ENCODE results near the gene AK9. TPM values are rescaled to one million over a fixed set of nuclear protein-coding genes. Genes with fewer than 3 reads are reported as not detected.

The AK9 gene
- polyA plus RNA-seq, 3 donors from 2014 or later, result 6.3 to 9.2 (median 9.1) TPM

DNA sequence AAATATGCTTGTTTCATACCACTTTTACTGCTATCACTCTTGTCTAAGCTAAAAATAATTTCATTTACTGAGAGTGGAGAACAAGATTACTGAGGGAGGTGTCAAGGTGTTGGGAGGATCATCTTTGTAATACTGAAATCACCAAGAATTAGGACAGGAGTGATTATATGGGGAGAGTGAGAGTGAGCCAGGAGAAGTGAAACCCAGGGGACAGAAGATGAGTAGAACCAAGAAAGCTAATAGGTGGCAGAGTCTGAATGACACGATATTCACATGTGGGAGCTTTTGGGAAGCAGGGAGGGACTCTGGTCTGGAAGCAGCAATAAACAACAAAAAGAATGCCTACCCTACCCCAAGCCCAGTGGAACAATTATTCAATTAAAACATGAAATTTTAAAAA lies 58.6 kb downstream of the AK9 start:
- Mint-ChIP-seq H3K4me1 (no peaks in the 10 kb centered on the region), H3K27ac (no peak overlapping the region), H3K4me3 (no peak overlapping the region), H3K9me3 (no peaks in the 10 kb centered on the region), H3K36me3 (peaks cover 14 to 33% (median 26%) of the 10 kb centered on the region in 3 donors), H3K27me3 (ENCODE audit: low read depth in 3 of 3) (no peaks in the 10 kb centered on the region)
- DNase-seq, result no peak

DNA sequence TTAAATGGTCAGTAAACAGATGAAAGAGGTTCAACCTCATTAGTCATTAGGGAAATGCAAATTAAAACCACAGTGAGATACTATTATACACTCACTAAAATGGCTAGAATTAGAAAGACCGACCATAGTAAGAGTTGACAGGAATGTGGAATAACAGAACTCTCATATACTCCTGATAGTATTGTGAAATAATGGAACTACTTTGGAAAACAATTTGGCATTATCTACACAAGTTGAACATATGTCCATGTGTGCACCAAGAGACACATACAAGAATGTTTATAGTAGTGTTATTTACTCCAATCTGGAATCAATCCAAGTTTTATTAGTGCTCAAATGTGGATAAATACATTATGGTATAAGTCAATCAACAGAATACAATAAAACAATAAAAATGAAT lies 59.6 kb downstream of the AK9 start:
- H3K4me3 Mint-ChIP-seq, result no peak overlapping the region
- no peaks in the 10 kb centered on the region for H3K4me1 Mint-ChIP-seq
- DNase-seq, result no peak
- no peaks in the 10 kb centered on the region for H3K27me3 Mint-ChIP-seq (ENCODE audit: low read depth in 3 of 3)
- H3K36me3 Mint-ChIP-seq, result peaks cover 14 to 33% (median 26%) of the 10 kb centered on the region in 3 donors
- H3K27ac Mint-ChIP-seq, result no peak overlapping the region
- peaks cover 0 to under 1% (median 0%) of the 10 kb centered on the region in 6 donors for H3K9me3 Mint-ChIP-seq

DNA sequence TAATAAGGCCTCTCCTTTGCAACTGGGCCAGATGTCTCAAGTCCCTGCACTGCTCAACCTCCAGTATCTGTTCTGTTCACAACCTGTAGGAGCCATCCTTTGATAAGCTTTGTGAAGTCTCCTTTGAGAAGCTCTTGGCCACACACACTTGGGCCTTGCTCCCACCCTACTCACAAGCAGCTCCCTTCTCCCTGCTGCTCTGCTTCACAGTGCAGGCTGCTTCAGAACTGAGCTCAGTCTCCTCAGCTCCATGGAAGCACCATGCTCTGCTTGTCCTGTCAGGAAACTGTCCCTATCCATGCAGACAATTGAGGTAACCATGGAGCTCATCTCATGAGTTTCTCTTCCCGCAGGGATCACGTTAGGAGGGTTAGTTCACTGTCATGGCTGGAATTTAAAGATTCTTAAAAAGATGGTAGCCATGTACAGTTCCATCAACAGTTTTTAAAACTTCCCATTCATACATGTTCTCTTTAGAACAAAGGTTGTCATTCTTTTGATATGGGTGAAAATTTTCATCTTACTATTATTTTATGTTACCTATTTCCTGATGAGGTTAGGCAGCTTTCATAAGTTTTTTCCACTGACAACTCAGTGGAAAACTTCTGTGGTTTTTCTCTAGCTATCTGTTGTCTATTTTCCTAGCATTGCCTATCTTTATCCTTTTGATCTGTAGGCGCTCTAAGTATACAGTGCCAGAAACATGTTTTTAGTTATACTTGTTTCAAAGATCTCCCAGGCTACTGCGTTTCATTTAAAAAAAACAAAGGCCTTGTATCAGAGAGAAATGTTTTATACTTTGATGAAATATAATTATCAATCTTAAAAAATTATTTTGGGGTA lies 62.6 kb downstream of the AK9 start:
- Mint-ChIP-seq H3K4me1 (no peaks in the 10 kb centered on the region), H3K27me3 (ENCODE audit: low read depth in 3 of 3) (no peaks in the 10 kb centered on the region), H3K9me3 (peaks cover 0 to 7% (median under 1%) of the 10 kb centered on the region in 6 donors), H3K4me3 (no peak overlapping the region), H3K27ac (no peak overlapping the region), H3K36me3 (peaks cover 19 to 41% (median 26%) of the 10 kb centered on the region in 3 donors)
- DNase-seq, result no peak

DNA sequence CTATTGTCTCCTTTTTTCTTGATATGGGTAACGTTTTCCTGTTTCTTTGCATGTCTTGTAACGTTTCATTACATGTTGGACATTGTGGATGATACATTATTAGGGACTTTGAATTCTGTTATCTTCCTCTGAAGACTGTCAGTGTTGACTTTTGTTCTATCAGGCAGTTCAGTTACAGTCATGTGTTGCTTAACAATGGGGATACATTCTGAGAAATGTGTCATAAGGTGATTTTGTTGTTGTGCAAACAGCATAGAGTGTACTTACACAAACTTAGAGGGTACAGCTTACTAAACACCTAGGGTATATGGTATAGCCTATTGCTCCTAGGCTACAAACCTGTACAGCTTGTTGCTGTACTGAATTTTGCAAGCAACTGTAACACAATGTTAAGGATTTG lies 64.7 kb downstream of the AK9 start:
- Mint-ChIP-seq H3K27ac (no peak overlapping the region), H3K27me3 (ENCODE audit: low read depth in 3 of 3) (no peaks in the 10 kb centered on the region), H3K36me3 (peaks cover 5 to 24% (median 9%) of the 10 kb centered on the region in 3 donors), H3K4me1 (no peaks in the 10 kb centered on the region), H3K4me3 (no peak overlapping the region), H3K9me3 (peaks cover 0 to 7% (median under 1%) of the 10 kb centered on the region in 6 donors)
- DNase-seq, result no peak

DNA sequence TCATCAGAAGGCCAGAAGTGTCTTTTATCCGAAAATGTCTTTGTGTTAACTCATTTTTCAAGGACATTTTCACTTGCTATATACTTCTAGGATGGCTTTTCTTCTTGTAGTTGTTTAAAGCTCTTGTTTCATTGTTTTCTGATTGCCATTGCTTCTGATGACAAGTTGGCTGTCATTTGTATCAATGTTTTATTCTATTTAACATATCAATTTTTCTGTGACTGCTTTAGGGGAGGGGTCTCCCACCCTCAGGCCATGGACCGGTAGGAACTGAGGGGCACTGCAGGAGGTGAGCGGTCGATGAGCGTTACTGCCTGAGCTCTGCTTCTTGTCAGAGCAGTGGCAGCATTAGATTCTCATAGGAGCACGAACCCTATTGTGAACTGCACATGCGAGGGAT lies 65.8 kb downstream of the AK9 start:
- no peak for DNase-seq
- Mint-ChIP-seq H3K27ac (no peak overlapping the region), H3K9me3 (peaks cover 0 to 7% (median under 1%) of the 10 kb centered on the region in 6 donors), H3K36me3 (peaks cover 5 to 13% (median 5%) of the 10 kb centered on the region in 3 donors), H3K4me1 (no peaks in the 10 kb centered on the region), H3K4me3 (no peak overlapping the region), H3K27me3 (ENCODE audit: low read depth in 3 of 3) (no peaks in the 10 kb centered on the region)

DNA sequence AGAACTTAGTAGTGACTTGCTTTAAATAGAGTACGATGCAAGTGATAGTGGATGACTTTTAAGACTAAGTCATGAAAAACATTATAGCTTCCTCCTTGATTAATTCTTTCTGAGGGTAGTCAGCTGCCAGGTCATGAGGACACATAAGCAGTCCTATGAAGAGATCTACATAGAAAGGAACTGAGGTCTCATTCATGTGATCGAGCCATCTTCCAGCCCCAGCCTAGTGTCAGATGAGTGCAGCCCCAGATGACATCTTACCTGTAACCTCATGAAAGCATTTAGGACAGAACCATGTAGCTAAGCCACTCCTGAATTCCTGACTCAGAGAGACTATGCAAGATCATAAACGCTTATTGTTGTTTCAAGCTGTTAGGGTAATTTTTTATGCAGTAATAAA lies 67.7 kb downstream of the AK9 start:
- H3K4me1 Mint-ChIP-seq, result no peaks in the 10 kb centered on the region
- peaks cover 0 to 7% (median under 1%) of the 10 kb centered on the region in 6 donors for H3K9me3 Mint-ChIP-seq
- peaks cover 2 to 10% (median 5%) of the 10 kb centered on the region in 3 donors for H3K36me3 Mint-ChIP-seq
- H3K4me3 Mint-ChIP-seq, result no peak overlapping the region
- no peaks in the 10 kb centered on the region for H3K27me3 Mint-ChIP-seq (ENCODE audit: low read depth in 3 of 3)
- no peak for DNase-seq
- no peak overlapping the region for H3K27ac Mint-ChIP-seq

DNA sequence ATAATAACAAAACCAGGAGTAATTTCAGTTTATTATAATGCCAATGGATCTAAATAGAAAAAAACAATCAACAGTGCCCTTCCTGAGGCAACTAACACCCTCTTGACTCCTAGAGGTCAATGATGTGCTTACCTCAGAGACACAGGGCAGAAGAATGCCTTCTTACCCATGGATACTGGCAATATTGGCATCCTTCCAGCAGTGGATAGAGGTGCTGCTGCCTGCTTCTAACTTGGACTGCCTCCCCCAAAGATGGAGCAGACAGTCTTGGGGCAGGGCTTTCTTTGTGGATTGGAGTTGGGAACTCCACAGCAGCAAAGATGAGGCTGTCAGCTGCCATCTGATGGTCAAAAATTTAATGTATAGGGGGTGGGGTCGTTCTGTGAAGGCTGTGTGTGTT lies 78.7 kb downstream of the AK9 start:
- H3K9me3 Mint-ChIP-seq, result peaks cover 0 to 1% (median 0%) of the 10 kb centered on the region in 6 donors
- no peak for DNase-seq
- H3K27me3 Mint-ChIP-seq (ENCODE audit: low read depth in 3 of 3), result peaks cover 0 to 2% (median 2%) of the 10 kb centered on the region in 3 donors
- H3K27ac Mint-ChIP-seq, result no peak overlapping the region
- peaks cover 4 to 7% of the 10 kb centered on the region in 2 donors for H3K4me1 Mint-ChIP-seq
- peaks cover 23 to 30% (median 29%) of the 10 kb centered on the region in 3 donors for H3K36me3 Mint-ChIP-seq
- no peak overlapping the region for H3K4me3 Mint-ChIP-seq

DNA sequence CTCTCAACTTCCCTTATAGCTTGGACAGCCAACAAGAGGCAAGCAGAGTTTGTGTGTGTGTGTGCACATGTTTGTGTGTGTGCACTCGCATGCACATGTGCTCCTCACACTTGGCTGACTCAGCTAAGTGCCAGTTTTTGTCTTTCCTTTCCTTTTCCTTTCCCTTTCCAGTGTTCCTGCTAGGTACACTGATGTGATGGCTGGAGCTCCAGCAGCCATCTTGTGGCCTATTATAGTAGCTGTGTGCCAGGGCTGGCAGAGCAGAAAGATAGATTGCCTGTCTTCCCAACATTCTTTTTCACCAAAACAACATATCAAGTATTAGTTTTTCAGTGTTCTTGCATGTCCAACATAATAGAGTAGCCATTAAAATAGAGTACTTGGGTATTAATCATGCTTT lies 79.5 kb downstream of the AK9 start:
- Mint-ChIP-seq H3K36me3 (peaks cover 23 to 30% (median 29%) of the 10 kb centered on the region in 3 donors), H3K27me3 (ENCODE audit: low read depth in 3 of 3) (peaks cover 0 to 2% (median 2%) of the 10 kb centered on the region in 3 donors), H3K9me3 (peaks cover 0 to 1% (median 0%) of the 10 kb centered on the region in 6 donors), H3K27ac (peak overlapping the region in 2 of 6 donors; percentile 38 to 42), H3K4me1 (peaks cover 4 to 7% of the 10 kb centered on the region in 2 donors), H3K4me3 (no peak overlapping the region)
- DNase-seq, result no peak

DNA sequence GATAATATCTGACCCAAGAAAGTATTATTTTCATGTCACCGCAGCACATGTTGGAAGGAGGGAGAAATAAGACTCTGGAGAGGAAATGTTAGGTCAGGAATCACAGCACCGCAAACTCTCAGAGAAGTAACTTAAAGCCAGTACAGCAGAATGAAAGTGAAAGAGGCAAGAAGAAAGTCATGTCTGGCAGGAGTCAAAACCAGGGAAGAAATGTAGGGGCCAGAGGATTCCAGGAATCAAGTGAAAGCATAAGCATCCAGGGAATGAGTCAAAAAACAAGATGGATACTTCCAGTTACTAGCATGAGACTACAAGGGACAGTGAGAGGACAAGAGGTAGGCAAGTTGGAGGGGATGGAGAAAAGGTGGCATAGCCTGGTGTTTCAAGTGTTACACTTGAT lies 80.4 kb downstream of the AK9 start:
- Mint-ChIP-seq H3K36me3 (peaks cover 32 to 38% (median 37%) of the 10 kb centered on the region in 3 donors), H3K27ac (no peak overlapping the region), H3K9me3 (peaks cover 0 to 1% (median 0%) of the 10 kb centered on the region in 6 donors), H3K4me3 (no peak overlapping the region), H3K27me3 (ENCODE audit: low read depth in 3 of 3) (peaks cover 0 to 2% (median 2%) of the 10 kb centered on the region in 3 donors), H3K4me1 (peaks cover 4 to 7% of the 10 kb centered on the region in 2 donors)
- DNase-seq, result no peak

DNA sequence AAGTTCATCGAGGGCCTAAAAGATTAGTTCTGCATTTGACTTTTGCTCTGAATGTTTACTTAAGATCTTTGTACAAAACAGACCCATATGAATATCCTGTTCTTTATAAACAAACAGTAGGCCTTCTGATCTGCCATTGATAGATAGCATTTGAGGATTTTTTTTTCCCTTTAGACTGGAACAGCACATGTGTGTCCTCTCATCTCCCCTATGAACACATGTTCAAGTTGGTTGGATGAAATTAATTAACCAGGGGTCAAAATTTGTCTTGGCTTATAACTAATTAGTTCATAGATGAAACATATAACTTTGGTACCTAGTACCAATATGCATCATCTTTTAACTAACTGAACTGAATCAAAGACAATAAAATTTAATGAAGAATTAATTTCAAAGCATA lies 81.3 kb downstream of the AK9 start:
- Mint-ChIP-seq H3K27ac (no peak overlapping the region), H3K9me3 (peaks cover 0 to 1% (median 0%) of the 10 kb centered on the region in 6 donors), H3K36me3 (peaks cover 37 to 46% (median 43%) of the 10 kb centered on the region in 3 donors), H3K27me3 (ENCODE audit: low read depth in 3 of 3) (peaks cover 0 to 2% (median 2%) of the 10 kb centered on the region in 3 donors), H3K4me3 (no peak overlapping the region), H3K4me1 (peaks cover 4 to 7% of the 10 kb centered on the region in 2 donors)
- DNase-seq, result no peak

DNA sequence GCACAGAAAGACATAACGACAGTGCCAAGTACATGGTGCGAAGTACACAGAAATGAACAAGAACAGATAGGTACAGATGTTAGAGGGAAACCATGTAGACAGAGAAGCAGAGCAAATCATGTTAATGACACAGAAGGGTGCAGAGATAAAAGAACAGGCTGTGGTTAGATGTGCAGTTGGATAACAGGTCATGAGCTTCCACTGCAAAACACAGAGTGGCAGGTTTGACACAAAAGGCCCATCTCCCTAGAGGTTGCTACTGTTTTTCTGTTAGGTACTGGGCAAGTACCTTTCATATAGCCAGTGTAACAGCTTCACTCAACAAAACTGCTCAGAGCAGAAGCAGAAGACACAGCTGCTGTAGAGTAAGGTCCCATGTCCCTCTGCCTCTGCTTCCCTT lies 84.6 kb downstream of the AK9 start:
- DNase-seq, result no peak
- Mint-ChIP-seq H3K4me1 (peaks cover 4 to 7% of the 10 kb centered on the region in 2 donors), H3K27me3 (ENCODE audit: low read depth in 3 of 3) (peaks cover 0 to 4% (median 4%) of the 10 kb centered on the region in 3 donors), H3K36me3 (peaks cover 28 to 48% (median 39%) of the 10 kb centered on the region in 3 donors), H3K4me3 (no peak overlapping the region), H3K9me3 (peaks cover 0 to 16% (median 12%) of the 10 kb centered on the region in 6 donors), H3K27ac (no peak overlapping the region)

DNA sequence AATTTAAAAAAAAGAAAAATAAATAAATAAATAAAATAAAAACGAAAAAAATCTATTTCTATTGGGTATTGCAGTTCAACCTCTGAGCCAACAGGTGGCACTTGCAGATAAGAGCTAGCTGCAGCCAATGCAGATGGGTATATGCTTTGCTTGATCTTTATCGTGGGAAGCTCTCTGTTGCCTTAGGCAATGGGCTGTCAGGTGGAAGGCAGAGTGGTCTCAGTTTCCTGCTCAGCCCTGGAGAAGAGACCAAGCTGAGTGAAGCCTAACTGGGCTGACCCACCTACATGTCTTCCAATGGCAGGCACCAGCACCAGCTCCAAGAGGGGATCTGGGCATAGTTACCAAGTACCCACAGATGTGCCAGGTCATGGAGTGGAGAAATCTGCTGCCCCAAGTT lies 95.0 kb downstream of the AK9 start:
- Mint-ChIP-seq H3K4me1 (no peaks in the 10 kb centered on the region), H3K36me3 (peaks cover 6 to 24% (median 18%) of the 10 kb centered on the region in 3 donors), H3K9me3 (peaks cover 21 to 53% (median 26%) of the 10 kb centered on the region in 6 donors), H3K27ac (no peak overlapping the region), H3K4me3 (no peak overlapping the region), H3K27me3 (ENCODE audit: low read depth in 3 of 3) (peaks cover 0 to 4% (median 1%) of the 10 kb centered on the region in 3 donors)
- no peak for DNase-seq

DNA sequence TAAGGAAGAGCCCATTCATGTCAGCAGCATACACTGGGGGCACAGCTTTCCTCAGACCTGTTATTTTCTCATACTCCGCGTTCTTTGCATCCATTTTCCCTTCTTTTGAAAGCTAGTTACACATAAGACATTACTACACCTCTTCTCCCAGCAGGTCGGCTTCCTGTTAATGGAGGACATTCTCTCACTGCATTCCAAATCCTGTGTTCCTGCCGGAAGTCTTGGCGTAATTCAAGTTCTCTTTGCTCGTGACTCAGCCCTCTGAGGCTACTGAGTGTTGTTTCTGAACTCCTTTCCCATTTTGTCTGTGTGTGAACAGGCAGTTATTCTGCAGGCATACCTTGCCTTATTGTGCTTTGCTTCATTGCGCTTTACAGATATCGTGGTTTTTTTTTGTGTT lies 110.5 kb downstream of the AK9 start:
- Mint-ChIP-seq H3K27me3 (ENCODE audit: low read depth in 3 of 3) (no peaks in the 10 kb centered on the region), H3K4me1 (no peaks in the 10 kb centered on the region), H3K36me3 (peaks cover 28 to 50% (median 39%) of the 10 kb centered on the region in 3 donors), H3K9me3 (no peaks in the 10 kb centered on the region), H3K27ac (no peak overlapping the region), H3K4me3 (no peak overlapping the region)
- DNase-seq, result no peak

DNA sequence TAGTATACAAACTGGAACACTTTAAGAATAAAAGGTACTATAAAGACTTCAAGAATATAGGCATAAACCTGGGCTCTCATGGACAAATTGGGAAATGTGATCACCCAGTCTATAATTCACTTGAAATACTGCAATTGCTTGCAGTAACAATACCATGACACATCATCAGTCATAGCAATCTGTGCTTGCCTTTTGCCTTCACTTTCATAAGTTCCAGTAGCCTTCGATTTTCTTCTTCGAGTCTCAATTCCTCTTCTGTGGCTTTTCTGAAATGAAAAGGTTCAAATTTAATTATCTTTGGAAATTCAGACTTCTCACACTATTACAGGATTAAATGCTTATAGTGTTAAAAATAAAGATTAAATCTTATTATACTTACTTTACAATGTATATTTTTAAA lies 111.6 kb downstream of the AK9 start:
- Mint-ChIP-seq H3K27me3 (ENCODE audit: low read depth in 3 of 3) (no peaks in the 10 kb centered on the region), H3K36me3 (peaks cover 28 to 54% (median 38%) of the 10 kb centered on the region in 3 donors), H3K9me3 (no peaks in the 10 kb centered on the region), H3K4me1 (no peaks in the 10 kb centered on the region), H3K27ac (no peak overlapping the region), H3K4me3 (no peak overlapping the region)
- DNase-seq, result no peak

Data from immature natural killer cell (primary cell).